Stimulated activated CD8-positive, alpha-beta memory T cell treated with anti-CD3 and anti-CD28 coated beads, Interleukin-15, amount 100 ng/mL, for 1 hour (primary cell): ENCODE measurements around the gene UGP2.
"Not testable (repeated sequence)": the region's sequence is repeated elsewhere in the genome, so short reads cannot be mapped to it uniquely, and the experiment has no call there.

ENCODE experiments used
- DNase-seq: peaks from one replicate; pipeline ENCODE4 v3.0.0-alpha.2; 2020; ENCODE audit warnings: low read depth

Gene UGP2

DNA sequence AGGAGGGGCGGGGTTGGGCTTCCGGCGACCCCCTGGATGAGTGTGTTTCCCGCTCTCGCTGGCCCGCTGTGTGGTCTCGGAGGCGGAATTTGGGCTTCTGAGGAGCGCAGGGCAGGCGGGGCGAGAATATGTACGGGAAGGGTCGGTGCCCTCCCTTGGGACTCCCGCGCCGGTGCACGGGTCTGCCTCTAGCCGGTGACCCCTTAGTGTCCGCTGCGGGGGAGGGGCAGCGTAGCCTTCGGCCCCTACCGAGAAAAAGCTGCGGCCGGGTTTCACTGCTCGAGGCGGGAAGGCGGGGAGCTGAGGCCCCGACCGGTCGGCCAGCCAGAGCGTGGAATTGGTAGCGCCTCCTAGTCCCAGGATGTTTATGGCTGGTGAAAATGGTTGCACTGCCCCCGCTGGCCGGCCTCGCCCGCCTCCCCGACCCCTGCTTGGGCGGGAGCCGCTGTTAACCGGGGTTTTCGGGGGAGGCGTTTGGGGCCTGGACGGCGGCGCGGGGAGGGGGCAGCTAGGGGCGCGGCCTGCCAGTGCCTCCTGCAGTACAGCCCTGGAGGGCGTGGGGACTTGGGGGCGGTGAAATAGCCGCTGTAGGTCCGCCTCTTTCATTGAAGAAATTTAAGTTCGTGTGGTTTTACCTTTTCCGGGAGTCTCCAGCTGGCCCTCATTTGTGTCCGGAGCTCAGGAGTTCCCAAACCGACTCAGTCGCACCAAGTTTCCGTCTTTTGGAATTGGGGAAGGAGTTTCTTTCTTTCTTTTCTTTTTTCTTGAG lies at the start of gene UGP2:
Gene UGP2, plus strand, starts transcription at position 643 of the 769 bp plus-strand sequence. CDS start 290 bp downstream, outside the sequence.
- peak; percentile 58 for DNase-seq

DNA sequence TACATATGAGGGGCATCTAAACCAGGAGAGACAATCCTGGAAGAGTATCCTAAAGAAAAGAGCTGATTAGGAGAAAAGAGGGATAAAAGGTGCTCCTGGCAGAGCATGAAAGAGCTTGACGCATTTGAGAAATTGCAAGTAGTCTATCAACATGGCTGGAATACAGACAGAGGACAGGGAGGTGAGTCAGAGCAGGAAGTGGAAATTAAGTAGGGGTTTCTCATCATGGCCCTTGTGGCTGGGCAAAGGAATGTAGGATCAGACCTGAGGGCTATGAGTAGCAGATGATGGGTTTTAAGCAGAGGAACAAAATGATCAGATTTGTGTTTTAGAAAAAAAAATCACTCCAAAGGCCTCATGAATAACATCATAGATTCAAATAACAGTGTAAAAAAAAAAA lies 49.2 kb upstream of the UGP2 start:
- DNase-seq: no peak

DNA sequence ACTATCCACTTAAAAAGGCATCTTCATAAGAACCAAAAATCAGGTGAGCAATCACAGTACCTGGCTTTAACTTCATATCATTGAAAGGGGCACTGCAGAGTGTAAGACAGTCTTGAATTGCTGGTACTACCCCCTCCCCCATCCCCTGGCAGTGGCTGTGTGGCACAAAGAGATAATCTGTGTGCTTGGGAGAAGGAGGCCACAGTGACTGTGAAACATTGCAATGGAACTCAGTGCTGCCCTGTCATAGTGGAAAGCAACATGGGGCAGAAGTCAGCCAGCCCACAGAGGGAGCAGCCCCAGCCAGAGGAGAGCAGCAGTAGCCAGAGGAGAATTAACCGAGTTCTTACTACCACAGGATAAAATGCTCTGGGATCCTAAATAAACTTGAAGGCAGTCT lies 45.3 kb upstream of the UGP2 start:
- DNase-seq: no peak

DNA sequence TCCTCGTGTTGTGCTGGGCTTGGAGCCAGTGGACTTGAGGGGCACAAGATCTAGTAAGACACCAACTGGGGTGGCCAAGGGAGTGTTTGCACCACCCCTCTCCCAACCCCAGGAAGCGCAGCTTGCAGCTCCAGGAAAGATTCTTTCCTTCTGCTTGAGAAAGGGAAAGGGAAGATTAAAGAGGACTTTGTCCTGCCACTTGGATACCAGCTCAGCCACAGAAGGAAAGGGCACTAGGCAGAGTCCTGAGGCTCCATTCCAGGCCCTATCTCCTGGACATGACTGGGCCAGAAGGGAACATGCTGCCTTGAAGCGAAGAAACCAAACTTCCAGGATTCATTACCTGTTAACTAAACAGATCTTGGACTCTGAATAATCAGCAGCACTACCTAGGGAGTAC lies 44.9 kb upstream of the UGP2 start:
- DNase-seq: no peak

DNA sequence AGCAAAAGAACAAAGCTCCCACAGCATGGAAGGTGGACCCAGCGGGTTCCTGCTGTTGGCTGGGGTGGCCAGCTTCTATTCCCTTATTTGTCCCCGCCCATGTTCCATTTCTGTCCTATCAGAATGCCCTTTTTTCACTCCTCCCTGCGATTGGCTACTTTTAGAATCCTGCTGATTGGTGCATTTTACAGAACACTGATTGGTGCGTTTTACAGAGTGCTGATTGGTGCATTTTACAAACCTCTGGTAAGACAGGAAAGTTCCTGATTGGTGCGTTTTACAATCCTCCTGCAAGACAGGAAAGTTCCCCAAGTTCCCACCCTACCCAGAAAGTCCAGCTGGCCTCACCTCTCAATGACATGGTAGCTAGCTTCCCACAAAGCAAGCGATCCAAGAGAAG lies 40.2 kb upstream of the UGP2 start:
- DNase-seq: no peak

DNA sequence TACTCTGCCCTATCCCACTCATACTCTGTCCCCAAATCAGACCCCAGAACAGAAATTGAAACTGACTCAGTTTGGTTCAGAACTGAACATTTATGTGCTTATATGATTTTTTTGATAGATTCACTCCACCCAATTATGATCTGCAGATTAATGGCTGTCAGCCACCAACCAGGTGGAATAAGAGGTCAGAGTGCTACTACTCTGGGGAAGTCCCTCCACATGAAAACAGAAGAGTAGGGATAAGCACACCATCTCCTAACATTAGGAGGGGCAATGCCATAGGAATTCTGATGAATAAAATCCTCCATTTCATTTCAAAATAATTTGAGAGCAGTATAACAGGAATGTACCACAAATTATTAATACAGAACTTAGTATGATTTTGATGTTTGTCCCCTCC lies 36.3 kb upstream of the UGP2 start:
- DNase-seq: no peak

DNA sequence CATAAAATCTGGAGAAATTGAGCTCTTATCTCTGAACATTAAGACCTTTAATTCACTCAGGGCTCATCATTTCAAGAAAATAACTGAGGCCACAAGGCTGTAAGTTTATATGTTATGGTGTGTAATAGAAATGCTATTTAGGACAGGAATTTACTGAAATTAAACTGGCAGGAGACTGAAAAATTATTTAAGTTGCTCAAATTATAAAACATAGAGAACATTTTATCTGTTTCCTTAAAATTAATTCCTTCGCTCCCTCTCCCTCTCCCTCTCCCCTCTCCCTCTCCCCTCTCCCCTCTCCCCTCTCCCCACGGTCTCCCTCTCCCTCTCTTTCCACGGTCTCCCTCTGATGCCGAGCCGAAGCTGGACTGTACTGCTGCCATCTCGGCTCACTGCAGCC lies 33.7 kb upstream of the UGP2 start:
- not testable (repeated sequence) for DNase-seq

DNA sequence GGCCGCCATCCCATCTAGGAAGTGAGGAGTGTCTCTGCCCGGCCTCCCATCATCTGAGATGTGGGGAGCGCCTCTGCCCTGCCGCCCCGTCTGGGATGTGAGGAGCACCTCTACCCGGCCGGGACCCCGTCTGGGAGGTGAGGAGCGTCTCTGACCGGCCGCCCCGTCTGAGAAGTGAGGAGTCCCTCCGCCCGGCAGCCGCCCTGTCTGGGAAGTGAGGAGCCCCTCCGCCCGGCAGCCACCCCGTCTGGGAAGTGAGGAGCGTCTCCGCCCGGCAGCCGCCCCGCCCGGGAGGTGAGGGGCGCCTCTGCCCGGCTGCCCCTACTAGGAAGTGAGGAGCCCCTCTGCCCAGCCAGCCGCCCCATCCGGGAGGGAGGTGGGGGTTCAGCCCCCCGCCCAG lies 32.8 kb upstream of the UGP2 start:
- DNase-seq: not testable (repeated sequence)

DNA sequence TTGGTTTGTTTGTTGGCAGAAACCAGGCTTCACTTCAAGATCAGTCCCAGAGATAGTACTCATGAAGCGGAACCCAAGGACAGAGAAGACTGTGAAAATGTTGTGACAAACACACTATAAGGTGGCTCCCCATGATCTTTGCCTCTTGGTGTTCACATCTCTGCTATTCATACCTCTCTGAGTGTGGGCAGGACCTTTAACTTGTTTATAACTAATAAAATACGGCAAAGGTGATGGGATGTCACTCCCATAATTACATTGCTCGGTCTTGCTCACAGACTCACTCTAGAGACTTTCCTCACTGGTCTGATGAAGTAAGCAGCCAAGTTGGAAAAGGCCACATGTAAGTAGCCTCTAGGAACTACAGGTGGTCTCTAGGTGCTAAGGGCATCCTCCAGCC lies 30.6 kb upstream of the UGP2 start:
- DNase-seq: no peak

DNA sequence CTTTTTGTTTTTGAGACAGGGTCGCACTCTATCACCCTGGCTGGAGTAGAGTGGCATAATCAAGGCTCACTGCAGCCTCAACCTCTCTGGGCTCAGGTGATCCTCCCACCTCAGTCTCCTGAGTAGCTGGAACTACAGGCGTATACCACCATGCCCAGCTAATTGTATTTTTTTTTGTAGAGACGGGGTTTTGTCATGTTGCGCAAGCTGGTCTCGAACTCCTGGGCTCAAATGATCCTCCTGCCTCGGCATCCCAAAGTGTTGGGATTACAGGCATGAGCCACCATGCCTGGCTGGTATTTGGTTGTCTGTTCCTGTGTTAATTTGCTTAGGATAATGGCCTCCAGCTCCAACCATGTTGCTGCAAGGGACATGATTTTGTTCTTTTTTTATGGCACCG lies 29.8 kb upstream of the UGP2 start:
- not testable (repeated sequence) for DNase-seq

DNA sequence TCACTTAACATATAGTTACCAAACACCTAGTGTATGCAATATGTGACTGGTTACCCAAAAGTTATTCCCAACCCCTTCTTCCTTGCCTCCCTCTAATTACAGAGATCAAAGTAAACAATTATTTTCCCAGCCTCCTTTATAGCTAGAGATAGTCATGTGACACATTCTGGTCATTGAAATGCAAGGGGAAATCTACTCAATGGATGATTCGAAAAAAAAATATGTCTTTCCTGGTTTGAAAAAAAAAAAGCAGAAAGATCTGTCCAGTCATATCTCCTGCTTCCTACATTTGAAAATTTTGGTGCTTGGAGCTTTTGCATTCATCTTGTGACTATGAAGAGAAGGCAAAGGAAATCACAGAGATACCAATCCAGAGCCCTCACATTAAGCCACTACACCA lies 27.6 kb upstream of the UGP2 start:
- DNase-seq: no peak

DNA sequence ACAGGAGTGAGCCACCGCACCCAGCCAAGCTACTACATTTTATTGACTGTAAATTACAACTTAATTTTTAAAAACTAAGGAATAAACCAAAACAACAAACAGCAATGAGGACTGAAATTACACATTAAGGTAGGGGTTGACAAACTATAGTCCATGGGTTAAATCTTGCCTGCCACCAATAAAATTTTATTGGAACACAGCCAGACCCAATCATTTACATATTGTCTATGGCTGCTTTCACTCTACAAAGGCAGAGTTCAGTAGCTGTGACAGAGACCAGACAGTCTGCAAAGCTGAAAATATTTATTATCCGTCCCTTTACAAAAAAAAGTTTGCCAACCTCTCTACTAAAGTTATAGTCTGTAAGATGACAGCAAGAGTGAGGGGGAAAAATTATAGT lies 24.3 kb upstream of the UGP2 start:
- DNase-seq: no peak

DNA sequence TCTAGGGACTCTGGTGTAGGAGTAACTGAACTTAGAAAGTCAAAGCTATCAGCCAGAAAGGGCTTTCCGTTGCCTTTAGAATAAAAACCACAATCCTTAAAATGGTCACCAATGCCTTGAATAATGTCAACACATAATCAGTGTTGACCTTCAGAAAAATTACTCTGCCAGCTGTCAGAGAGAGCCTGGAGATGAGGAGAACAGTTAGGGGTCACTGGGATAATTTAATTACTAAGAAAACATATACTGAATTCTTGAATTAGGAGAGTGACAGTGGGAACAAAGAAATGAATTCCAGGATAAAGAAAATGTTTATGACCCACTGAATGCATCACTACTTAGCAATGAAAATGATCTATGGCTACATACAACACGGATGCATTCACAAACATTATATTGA lies 23.4 kb upstream of the UGP2 start:
- no peak for DNase-seq

DNA sequence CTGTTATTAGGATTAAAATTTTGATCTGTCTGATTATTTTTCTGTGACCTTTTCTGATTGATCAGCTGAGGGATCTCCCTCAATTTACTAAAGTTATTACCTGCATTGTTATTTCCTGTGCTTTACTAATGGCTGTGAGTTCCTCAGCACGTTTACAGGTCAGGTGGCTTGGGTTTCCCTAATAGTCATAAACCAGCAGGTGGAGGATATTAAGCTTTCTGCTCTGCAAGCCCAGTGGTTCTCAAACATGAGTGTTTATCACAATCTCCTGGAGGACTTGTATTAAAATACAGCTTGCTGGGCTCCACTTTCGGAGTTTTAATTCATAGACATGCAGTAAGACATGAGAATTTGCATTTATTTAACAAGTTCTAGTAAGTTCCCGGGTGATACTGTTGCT lies 22.4 kb upstream of the UGP2 start:
- DNase-seq: no peak

DNA sequence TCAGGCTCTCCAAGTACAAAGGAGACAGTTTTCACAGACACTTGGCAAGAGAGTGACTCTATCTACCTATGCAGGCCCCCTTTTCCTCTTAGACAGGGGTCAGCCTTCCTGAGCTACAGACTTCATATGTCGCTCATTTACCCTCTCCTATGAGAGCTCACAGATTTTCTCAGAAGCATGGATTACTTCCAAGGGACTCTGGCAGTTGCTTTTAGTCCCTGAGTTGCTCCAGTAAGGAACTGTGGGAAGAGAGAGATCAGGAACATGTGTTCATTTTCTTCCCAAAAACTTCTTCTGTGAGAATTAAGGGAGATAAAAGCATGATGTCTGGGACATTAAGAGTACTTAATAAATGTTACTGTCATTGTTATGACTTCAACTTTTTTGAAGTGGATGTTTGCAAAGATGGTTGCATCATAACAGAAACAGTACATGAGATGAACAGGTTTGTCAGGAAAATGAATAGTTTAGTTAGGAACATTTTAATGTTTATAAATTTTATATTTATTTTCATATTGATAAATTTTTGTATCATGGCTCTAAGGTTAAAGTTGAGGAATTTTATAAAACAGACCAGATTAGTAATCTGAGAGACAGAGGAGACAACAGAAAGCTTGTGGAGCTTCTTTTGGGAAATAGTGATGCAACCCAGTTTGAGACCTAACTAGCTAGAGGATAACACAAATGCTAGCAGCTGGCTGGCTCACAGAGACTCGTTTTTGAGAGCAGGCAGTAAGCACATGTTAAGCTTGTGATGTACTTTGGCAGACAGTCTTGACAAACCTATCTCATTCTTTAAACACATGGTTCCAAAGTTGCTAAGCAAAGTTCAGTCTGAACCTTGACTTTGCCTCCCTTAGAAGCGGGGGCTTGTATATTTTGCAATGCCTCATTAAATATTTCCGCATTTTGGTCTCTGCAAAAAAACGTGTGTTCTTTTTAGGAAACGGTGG lies 21.7 kb upstream of the UGP2 start:
- no peak for DNase-seq

DNA sequence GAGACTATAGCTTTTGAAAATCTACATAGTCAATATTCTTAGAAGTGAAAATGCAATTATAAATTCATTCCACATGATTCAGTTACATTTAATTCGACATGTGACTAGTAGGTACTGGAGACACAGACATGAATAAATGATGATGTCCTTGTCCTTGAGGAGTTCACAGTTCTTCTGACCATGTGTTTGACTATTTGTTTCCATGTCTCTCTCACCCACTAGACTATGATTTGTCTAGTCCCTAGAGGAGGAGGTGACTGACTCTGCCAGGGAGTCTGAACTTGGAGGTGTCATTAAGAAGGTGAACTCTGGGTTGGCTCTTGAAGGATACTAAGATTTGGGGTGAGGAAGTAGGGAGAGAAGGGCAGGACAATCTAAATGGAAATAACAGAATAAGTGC lies 20.7 kb upstream of the UGP2 start:
- DNase-seq: no peak

DNA sequence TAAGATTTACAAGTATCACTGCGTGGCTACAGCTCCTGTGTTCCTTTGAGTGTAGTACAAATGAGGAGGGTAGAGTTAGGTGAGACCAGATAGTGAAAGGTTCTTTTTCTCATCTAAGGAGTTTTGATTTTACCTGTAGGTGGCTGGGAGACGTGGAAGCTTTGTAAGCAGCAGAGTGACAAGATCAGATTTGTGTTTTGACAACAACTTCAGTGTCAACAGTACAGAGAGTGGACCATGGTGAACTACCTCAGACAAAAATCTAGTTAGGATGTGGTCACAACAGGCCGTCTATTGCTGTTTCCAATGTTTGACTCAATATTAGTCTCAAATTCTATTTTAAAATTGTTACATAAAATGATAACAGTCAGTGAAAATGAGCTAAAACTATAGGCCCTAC lies 20.3 kb upstream of the UGP2 start:
- DNase-seq: no peak

DNA sequence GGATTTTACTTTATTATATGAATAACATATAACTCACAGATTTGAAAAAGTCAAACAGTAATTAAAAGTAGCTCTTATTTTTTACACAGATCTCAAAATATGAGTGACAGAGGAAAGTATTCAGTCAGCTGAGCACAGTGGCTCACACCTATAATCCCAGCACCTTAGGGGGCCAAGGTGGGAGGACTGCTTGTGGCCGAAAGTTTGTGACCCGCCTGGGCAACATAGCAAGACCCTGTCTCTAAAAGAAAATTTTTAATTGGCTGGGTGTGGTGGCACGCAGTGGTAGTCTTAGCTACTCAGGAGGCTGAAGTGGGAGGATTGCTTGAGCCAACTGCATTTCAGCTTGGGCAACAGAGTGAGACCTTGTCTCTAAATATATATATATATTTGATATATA lies 19.2 kb upstream of the UGP2 start:
- DNase-seq: no peak

DNA sequence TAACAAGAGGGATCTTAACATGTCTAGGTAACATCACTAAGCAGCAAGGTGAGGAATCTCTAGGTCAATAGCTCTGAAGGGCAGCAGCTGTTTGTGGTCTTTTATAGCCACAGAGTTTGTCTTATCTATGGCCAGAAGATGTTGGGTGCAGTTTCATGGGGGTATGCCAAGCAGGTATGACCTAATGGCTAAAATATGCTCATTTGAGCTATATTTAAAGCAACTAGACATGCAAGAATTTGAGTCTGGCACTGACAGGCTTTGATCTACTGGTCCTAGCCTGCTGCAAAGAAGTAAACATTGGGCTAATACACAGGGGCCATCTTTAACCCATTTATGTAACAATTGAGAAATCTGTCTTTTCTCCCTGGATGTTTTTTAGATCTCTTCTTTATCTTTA lies 13.9 kb upstream of the UGP2 start:
- no peak for DNase-seq

DNA sequence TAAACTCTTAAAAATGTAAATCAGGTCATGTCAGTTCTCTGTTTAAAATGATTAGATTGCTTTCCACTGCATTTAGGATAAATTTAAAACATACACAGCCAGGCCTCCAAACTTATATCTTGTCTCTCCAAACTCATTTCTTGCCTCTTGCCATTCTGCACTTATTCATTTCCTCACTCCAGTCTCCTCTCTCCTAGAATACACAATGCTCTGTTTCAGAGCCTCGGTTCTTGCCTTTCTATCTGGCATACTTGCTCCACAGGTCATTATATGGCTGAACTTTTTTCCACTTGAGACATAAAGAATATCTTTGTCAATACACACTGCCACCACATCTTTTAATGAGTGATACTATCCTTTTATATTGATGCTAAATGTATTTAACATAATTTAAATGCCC lies 10.5 kb upstream of the UGP2 start:
- DNase-seq: no peak

DNA sequence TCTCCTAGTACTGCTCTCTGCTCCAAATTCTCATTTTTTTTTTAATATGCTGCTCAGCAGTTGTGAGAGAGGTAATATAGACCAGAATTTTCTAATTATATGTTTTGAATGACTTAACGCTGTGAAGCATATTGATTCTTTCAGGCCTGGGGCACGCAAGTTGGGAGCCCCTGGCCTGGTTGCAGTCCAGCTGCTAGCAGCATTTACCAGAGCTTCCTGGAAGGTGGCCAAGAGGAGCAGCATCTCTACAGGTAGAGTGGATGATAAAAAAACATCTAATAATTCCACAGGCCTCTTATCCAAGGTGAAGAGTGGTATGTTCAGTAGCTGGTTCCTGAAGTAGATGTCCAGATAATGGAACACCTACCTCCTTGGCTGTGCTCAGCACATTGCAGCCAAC lies 7.3 kb upstream of the UGP2 start:
- no peak for DNase-seq

DNA sequence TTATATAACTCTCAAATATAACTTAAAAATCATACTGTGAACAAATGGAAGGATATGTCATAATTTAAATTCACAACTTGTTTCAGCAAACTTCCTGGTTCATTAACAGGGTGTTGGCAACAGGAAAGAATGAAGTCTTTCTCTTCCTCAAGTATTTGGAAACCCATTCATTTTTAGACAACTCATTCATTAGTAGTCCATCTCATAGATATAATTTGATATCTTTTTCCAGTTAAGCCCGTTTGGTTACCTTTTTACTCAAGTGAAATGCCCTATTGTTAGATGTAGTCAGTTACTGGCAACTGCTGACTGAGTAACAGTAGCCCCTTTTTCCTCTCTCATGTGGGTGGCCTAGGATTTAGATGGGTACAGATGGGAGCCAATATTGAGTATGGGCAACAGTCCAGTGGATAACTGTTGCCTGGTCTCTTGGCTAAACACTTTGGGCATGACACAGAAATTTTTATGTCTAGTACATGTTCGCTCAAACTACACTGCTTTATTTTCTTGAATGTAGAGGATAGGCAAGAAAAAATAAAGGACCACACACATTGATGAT lies 4.6 kb upstream of the UGP2 start:
- DNase-seq: no peak
